GM21367 (cell line): ENCODE data around the gene CTXN1.
A peak's percentile ranks its signal among the peaks of the same experiment; 100 is the strongest.
"Not testable (repeated sequence)": the region's sequence is repeated elsewhere in the genome, so short reads cannot be mapped to it uniquely, and the experiment has no call there.

Experiments used
- ATAC-seq: cut with Tn5 transposase; IDR thresholded peaks from one replicate; pipeline ENCODE4 v1.9.1; 2021; ENCODE audit not compliant: unreplicated experiment

Gene CTXN1

GRCh38 chr19:7947939-7948338 lies 22.0 kb upstream of the CTXN1 start:
- ATAC-seq, result no peak

- peak; percentile 22 for ATAC-seq
Measured at GRCh38 chr19:7944177-7944761, 18.3 kb upstream of the CTXN1 start.

GRCh38 chr19:7943444-7944176 lies 17.7 kb upstream of the CTXN1 start, which contains the start of gene TIMM44:
TSS of gene TIMM44 (minus strand) at chr19:7943666. CDS start at chr19:7943651, 15 bp downstream.
- peak; percentile 87 for ATAC-seq

GRCh38 chr19:7942981-7943443 lies 17.1 kb upstream of the CTXN1 start:
- ATAC-seq, result peak; percentile 1

- ATAC-seq, result no peak
Measured at GRCh38 chr19:7941895-7942596, 16.1 kb upstream of the CTXN1 start.

GRCh38 chr19:7940841-7941240 lies 14.9 kb upstream of the CTXN1 start:
- ATAC-seq, result no peak

GRCh38 chr19:7934766-7935165 lies 8.8 kb upstream of the CTXN1 start:
- no peak for ATAC-seq

- ATAC-seq, result no peak
Measured at GRCh38 chr19:7933828-7934725, 8.1 kb upstream of the CTXN1 start.

- ATAC-seq, result no peak
Measured at GRCh38 chr19:7933411-7933810, 7.5 kb upstream of the CTXN1 start.

- no peak for ATAC-seq
Measured at GRCh38 chr19:7932930-7933300, 7.0 kb upstream of the CTXN1 start.

- no peak for ATAC-seq
Measured at GRCh38 chr19:7932276-7932929, 6.5 kb upstream of the CTXN1 start.

- ATAC-seq, result no peak
Measured at GRCh38 chr19:7931221-7932061, 5.5 kb upstream of the CTXN1 start.

GRCh38 chr19:7930765-7931164 lies 4.8 kb upstream of the CTXN1 start:
- no peak for ATAC-seq

GRCh38 chr19:7930030-7930429 lies 4.1 kb upstream of the CTXN1 start:
- not testable (repeated sequence) for ATAC-seq

- no peak for ATAC-seq
Measured at GRCh38 chr19:7928741-7929701, 3.1 kb upstream of the CTXN1 start.

GRCh38 chr19:7928334-7928706 lies 2.4 kb upstream of the CTXN1 start:
- ATAC-seq, result no peak

GRCh38 chr19:7927605-7928333 lies 1.8 kb upstream of the CTXN1 start:
- no peak for ATAC-seq
